GM18517 (cell line): ENCODE measurements around the gene TECPR2.

Experiments
- ATAC-seq: cut with Tn5 transposase; IDR thresholded peaks from one replicate; pipeline ENCODE4 v1.9.1; 2021; ENCODE audit warnings: mild to moderate bottlenecking, moderate library complexity; ENCODE audit not compliant: unreplicated experiment

The TECPR2 gene

DNA sequence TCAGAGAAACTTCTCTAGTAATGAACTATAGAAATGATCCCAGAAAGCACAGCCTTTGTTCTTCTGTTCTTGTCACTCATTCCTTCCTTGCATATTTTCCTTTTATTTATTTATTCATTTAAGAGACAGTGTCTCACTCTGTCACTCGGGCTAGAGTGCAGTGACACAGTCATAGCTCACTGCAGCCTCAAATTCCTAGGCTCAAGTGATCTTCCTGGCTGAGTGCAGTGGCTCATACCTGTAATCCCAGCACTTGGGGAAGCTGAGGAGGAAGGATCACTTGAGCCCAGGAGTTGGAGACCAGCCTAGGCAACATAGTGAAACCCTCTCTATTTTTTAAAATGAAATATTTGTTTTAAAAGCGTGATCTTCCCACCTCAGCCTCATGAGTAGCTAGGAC lies 11.5 kb downstream of the TECPR2 start:
- ATAC-seq, result no peak

DNA sequence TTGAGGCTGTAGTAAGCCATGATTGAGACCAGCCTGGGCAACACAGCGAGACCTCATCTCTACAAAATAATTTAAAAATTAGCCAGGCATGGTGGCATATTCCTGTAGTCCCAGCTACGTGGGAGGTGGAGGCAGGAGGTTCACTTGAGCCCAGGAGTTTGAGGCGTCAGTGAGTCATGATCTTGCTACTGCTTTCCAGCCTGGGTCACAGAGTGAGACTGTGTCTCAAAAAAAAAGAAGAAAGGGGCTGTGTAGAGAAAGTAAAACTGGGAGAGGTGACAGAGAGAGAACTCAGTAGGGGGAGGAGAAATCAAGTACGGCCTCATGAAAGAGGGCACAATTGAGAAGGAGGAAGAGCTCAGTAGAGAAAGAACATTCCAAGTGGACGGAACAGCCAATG lies 12.4 kb downstream of the TECPR2 start:
- ATAC-seq, result no peak

DNA sequence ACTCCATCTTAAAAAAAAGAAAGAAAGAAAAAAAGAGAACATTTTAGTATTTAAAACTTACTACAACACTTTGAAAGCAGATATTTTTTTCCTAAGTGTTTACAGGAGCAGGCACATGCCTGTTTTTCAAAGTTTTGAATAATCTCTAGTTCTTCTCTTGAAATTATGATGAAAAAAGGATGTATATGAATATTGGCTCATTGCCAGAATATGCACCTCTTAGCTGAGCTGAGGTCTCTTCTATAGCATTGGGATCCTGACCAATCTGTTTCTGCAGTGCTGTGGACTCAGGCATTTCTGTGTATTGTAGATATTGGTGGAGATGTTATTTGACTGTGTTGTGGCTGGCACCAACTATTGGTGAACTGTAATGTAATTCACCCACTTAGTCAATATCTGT lies 15.0 kb downstream of the TECPR2 start:
- ATAC-seq, result no peak

- no peak for ATAC-seq
Measured at GRCh38 chr14:102378830-102379229, 16.1 kb downstream of the TECPR2 start.

DNA sequence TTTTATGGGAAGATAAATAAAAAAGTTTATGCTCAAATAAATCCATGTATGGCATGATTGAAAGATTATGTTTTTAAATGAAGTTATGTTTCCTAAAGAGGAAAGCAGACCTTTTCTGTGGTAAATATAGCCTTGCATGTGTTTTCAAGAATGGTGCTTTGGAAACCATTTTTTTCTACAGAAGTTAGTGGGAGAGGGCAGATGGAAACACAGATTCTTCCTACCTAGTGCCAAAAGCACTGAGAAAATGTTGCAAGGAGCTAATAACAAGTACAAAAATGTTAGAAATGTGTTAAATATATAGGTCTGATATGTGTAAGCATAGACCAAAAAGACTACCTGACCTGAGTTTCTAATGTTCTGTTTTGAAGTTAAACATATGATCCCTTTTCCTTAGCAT lies 24.3 kb downstream of the TECPR2 start:
- ATAC-seq, result no peak

DNA sequence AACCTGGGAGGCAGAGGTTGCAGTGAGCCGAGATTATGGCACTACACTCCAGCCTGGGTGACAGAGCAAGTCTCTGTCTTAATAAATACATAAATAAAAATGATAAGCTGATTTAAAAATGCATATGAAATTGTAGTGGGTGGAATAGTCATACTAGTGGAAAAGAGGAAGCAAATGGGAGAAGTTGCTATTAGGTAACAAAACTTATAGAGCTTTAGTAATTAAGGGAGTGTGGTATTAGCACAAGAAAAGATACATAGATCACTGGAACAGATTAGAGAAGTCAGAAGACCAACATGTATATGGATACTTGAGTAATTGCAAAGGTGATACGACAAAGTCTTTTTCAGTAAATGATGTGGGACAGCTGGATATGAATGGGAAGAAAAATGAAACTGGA lies 26.5 kb downstream of the TECPR2 start:
- ATAC-seq, result no peak

- no peak for ATAC-seq
Measured at GRCh38 chr14:102390064-102390855, 27.5 kb downstream of the TECPR2 start.

DNA sequence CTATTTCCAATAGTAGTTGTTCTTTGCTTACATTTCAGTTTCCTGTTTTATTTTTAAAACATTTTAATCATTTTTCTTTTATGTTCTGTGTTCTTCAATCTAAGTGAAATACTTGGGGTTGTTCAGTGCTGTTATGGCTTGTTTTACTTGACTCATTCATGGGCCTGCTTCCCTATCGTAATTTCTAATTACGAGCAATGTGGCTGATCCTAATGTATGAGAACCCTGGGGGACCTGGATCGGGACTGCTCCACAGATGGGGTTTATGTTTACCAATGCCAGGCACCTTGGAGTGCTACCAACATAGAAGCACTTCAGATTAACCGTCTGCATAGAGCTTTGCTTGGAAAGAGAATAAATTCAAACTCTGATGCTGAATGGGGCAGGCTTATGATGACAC lies 29.8 kb downstream of the TECPR2 start:
- no peak for ATAC-seq

- ATAC-seq, result no peak
Measured at GRCh38 chr14:102394717-102395375, 32.1 kb downstream of the TECPR2 start.

- ATAC-seq, result no peak
Measured at GRCh38 chr14:102396521-102396920, 33.8 kb downstream of the TECPR2 start.

DNA sequence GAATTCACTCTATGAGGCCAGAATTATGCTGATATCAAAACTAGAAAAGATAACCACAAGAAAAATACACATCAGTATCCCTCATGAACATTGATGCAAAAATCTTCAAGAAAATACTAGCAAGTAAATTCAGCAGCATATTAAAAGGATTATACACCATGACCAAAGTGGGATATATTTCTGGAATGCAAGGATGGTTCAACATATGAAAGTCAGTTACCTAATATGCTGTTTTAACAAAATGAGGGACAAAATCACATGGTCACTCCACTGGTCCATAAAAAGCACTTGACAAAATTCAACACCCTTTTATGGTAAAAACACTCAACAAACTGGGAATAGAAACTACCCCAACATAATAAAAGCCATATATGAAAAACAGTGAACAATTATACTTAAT lies 40.3 kb downstream of the TECPR2 start:
- ATAC-seq, result no peak

GRCh38 chr14:102407258-102407657 lies 44.5 kb downstream of the TECPR2 start:
- ATAC-seq, result no peak

GRCh38 chr14:102408724-102409123 lies 46.0 kb downstream of the TECPR2 start:
- no peak for ATAC-seq

- no peak for ATAC-seq
Measured at GRCh38 chr14:102415671-102416070, 52.9 kb downstream of the TECPR2 start.

GRCh38 chr14:102417001-102417431 lies 54.3 kb downstream of the TECPR2 start:
- ATAC-seq, result no peak

DNA sequence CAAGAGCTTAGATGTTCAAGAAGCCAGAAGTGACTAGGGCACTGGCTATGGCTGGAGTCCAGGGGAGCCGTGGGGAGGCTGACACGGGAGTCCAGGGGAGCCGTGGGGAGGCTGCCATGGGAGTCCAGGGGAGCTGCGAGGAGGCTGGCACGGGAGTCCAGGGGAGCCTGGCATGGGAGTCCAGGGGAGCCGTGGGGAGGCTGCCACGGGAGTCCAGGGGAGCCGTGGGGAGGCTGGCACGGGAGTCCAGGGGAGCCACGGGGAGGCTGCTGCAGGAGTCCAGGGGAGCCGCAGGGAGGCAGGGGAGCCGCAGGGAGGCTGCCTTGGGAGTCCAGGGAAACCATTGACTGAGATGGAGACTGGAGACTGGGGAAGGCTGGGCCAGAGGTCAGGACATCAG lies 54.9 kb downstream of the TECPR2 start:
- no peak for ATAC-seq

- no peak for ATAC-seq
Measured at GRCh38 chr14:102418169-102418852, 55.6 kb downstream of the TECPR2 start.

DNA sequence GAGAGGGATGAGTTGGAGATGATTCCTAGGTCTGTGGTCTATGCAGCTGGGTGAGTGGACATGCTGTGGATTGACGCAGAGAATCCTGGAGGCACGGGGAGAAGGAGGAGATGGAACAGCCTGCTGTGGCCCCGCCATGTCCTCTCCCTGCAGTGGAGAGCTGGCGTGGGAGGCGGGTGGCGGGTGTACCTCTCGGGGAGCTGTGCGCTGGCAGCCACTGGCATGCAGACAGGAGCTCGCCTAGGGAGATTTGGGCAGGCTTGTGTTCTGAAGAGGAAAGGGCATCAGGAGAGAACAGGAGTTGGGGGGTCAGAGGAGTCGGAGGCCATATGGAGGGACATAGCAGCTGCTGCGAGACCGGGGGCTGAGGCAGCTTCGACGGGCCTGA lies 56.1 kb downstream of the TECPR2 start:
- ATAC-seq, result no peak

DNA sequence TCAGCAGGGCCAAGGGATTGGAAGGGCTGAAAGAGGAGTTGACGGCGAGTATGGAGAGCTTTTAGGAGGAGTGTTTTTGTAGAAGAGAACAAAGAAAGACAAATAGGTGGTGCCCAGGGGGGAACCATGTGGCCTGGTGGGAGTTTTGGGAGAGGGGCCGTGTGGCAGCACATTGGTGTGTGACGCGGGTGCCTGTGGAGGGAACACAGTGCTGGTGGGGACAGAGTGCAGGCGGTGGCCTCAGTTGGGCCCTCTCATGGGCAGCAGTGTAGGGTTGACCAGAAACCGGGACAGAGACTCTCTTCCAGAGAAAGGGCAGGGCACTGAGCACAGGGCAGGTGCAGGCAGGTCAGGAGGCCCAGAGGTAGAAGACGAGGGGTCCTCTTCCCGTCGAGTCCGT lies 56.5 kb downstream of the TECPR2 start:
- no peak for ATAC-seq

DNA sequence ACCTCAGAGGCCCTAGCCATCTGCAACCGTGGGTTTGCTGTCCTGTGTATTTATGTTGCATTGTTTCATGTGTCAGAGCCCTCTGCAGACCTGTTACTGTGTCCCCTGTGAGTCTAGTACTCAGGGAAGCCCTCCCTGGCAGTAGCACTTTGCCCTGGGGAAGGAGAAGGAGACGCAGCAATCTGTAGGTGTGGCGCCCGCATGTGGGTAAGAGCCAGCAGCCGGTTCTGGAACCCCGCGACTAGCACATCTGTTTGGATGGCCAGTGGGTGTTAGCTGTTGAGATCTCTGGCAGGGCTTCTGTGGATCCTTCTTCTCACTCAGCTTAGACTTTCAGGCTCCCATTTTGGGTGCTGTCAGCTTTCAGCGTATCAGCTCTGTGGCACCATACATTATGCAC lies 57.0 kb downstream of the TECPR2 start:
- no peak for ATAC-seq

- no peak for ATAC-seq
Measured at GRCh38 chr14:102421411-102422057, 58.8 kb downstream of the TECPR2 start.

DNA sequence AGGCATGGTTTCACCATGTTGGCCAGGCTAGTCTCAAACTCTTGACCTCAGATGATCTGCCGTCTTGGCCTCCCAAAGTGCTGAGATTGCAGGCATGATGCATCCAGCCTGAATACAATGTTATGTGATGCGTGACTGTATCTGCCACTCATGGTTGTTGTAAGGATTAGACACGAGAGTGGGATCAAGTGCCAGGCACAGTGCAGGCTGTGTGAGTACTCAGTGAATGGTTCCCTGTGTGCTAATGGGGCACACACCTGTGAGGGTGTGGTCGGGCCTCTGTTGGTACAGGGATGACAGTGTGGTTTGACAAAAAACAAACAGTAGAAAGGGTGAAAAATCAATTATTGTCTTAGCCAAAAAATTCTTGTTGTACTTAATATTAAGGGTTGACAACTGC lies 61.8 kb downstream of the TECPR2 start:
- no peak for ATAC-seq
